ENCODE data around the gene LRCH1. TPM values are rescaled to one million over a fixed set of nuclear protein-coding genes. Genes with fewer than 3 reads are reported as not detected.

The LRCH1 gene
- total and polyA plus RNA-seq, 2 of the 4 experiments (the other 2 are of a cell fraction): 7.0 to 8.8 TPM

DNA sequence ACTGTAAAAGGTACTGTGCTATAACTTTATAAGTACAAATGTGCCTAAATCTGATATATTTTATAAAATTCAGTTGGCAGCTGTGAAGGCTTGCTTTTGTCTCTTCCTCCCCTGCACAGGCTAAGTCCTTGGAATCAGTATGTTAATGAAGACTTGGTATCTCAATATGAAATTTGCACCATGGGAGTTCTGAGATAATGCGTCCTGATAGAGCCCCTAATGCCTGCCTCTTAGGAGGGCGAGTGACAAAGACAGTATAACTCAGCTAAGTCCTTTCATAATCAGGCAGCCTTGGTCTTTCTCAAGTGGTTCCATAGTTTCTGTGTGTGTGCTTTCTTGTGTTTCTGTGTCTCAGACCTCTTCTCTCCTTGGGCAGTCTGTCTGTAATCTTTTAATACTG, 14.7 kb downstream of the LRCH1 start (continued):
- TF ChIP-seq, protein P1, sequence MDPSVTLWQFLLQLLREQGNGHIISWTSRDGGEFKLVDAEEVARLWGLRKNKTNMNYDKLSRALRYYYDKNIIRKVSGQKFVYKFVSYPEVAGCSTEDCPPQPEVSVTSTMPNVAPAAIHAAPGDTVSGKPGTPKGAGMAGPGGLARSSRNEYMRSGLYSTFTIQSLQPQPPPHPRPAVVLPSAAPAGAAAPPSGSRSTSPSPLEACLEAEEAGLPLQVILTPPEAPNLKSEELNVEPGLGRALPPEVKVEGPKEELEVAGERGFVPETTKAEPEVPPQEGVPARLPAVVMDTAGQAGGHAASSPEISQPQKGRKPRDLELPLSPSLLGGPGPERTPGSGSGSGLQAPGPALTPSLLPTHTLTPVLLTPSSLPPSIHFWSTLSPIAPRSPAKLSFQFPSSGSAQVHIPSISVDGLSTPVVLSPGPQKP (IDR thresholded peaks at IDR 0.05; ENCODE audit: borderline replicate concordance, low read depth, low read length): no peak
- TF ChIP-seq RAD21 (IDR thresholded peaks at IDR 0.05; ENCODE audit: low read length): no peak

DNA sequence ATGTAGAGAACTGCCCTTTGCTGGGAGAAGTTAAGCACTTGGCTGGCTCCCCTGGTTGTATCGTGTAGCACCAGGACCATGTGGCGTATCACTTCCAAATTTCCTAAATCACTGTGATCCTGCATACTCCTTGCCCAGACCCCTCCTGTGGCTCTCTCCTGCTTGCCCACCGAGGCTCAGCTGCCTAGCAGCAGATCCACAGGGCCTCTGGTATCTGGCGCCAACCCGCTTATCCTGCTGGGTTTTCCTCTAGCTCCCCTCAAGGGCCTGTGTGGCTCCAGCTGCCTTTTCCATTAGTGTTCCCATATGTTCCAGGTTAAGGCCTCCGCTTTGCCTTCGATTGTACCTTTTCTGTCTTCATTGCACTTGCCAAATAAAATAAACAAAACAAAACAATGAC, 16.5 kb downstream of the LRCH1 start:
- Histone ChIP-seq H4K91ac (ENCODE audit: insufficient read depth, low read depth, low read length) (no peak overlapping the region), H4K5ac (ENCODE audit: low read depth, low read length) (no peak overlapping the region), H4K20me1 (ENCODE audit: insufficient read depth, low read length) (peaks cover 31% of the 10 kb centered on the region), H2BK15ac (ENCODE audit: low read depth, low read length) (no peak overlapping the region), H3K23ac (ENCODE audit: low read depth, low read length) (no peak overlapping the region), H2BK120ac (ENCODE audit: low read depth, low read length) (no peak overlapping the region), H3K9me1 (ENCODE audit: insufficient read depth, low read length) (peaks cover 20% of the 10 kb centered on the region), H2AK5ac (ENCODE audit: low read depth, low read length) (no peak overlapping the region), H3K14ac (replicated peaks; ENCODE audit: low read depth, low read length) (no peak overlapping the region), H3K4me3 (ENCODE audit: insufficient read depth, low read depth, low read length) (no peak overlapping the region), H3K4ac (ENCODE audit: low read depth, low read length) (no peak overlapping the region), H3K27me3 (ENCODE audit: control insufficient read depth, insufficient read depth, low read length) (no peaks in the 10 kb centered on the region), H3K79me1 (ENCODE audit: low read depth in 1 of 2, low read length in 2 of 2) (peaks cover 36 to 86% of the 10 kb centered on the region in 2 experiments), H3K9ac (ENCODE audit: low read depth, low read length) (no peak overlapping the region), H2BK20ac (ENCODE audit: low read depth, low read length) (no peak overlapping the region), H3K4me2 (ENCODE audit: low read depth, low read length) (no peak overlapping the region), H3K56ac (ENCODE audit: extremely low read depth, insufficient read depth, low read length) (no peak overlapping the region), H3K4me1 (ENCODE audit: control insufficient read depth, insufficient read depth, low read length) (peaks cover 17% of the 10 kb centered on the region), H3K9me3 (ENCODE audit: control insufficient read depth, insufficient read depth, low read length) (no peaks in the 10 kb centered on the region), H3K36me3 (ENCODE audit: control insufficient read depth, insufficient read depth, low read length) (no peaks in the 10 kb centered on the region), H3K27ac (ENCODE audit: insufficient read depth, low read length) (no peak overlapping the region), H4K8ac (ENCODE audit: low read depth in 2 of 2, low read length in 2 of 2) (no peak overlapping the region), H2AK9ac (replicated peaks; ENCODE audit: low read depth, low read length, poor library complexity) (no peak overlapping the region), H2AFZ (replicated peaks; ENCODE audit: low read length, poor library complexity) (no peak overlapping the region), H3K18ac (ENCODE audit: low read depth, low read length) (no peak overlapping the region), H2BK5ac (ENCODE audit: low read depth, low read length, poor library complexity, severe bottlenecking) (no peak overlapping the region)
- no peak for TF ChIP-seq RFX5 (IDR thresholded peaks at IDR 0.05; ENCODE audit: low read depth, low read length)
- 84% methylated on average over 7 of the region's 7 CpGs; no CpG with 5 or more reads in 1 of the 2 experiments for WGBS, 2 experiments (ENCODE audit: extremely low coverage in 2 of 2, insufficient read length in 1 of 2)
- in situ Hi-C loops (cut with MboI; ENCODE audit: low sequenced_read_pairs): no loop called here
- ChIA-PET POLR2A (ENCODE audit: unreplicated experiment) (no interaction called here), CTCF (no interaction called here)
- no TSS peak for BruUV-seq (replicated peaks)
- dilution Hi-C loops (cut with HindIII; ENCODE audit: low sequenced_read_pairs, unreplicated experiment): no loop called here
- ATAC-seq (ENCODE audit: low read depth) (no peak), DNase-seq (no peak)
- intact Hi-C loops (cut with micrococcal nuclease): no loop called here
